K562 (cell line): ENCODE results near the gene PNMA3. TPM values are rescaled to one million over a fixed set of nuclear protein-coding genes. Genes with fewer than 3 reads are reported as not detected.

ENCODE experiments used
- ASH1L ChIP-seq: fragments of 450-650 bp; IDR thresholded peaks from 2 replicates; pipeline ENCODE4 v1.6.1; 2018; ENCODE audit warnings: borderline replicate concordance, mild to moderate bottlenecking, low read depth; ENCODE audit not compliant: partially characterized antibody
- CREB1 ChIP-seq, 2 experiments: sonication (generic) in 1 of 2; formaldehyde crosslinking in 1 of 2; IDR thresholded peaks; 2 replicates each; pipeline versions ENCODE4 v1.6.1 to v1.8.0; 2012 to 2022; ENCODE audit warnings: inconsistent platforms in 1 of 2, mild to moderate bottlenecking in 1 of 2, missing genetic modification reagents in 1 of 2, moderate library complexity in 1 of 2
- FUS ChIP-seq: fragments of 200-400 bp; formaldehyde crosslinking; optimal IDR thresholded peaks from 2 replicates; pipeline ENCODE3; 2017; ENCODE audit warnings: low read depth, low read length
- KLF13 ChIP-seq: fragments of 450-650 bp; IDR thresholded peaks from 2 replicates; pipeline ENCODE4 v1.6.1; 2016; ENCODE audit warnings: missing genetic modification characterization, low read depth, mild to moderate bottlenecking, missing compliant biosample characterization, moderate library complexity, borderline replicate concordance
- TAF1 ChIP-seq: IDR thresholded peaks from 2 replicates; pipeline ENCODE4 v1.6.1; 2011; ENCODE audit warnings: mild to moderate bottlenecking, low read length, moderate library complexity; ENCODE audit not compliant: insufficient read depth, control insufficient read depth, severe bottlenecking; ENCODE audit errors: extremely low read depth
- ZNF717 ChIP-seq: fragments of 250-450 bp; sonication (Bioruptor Pico); IDR thresholded peaks from 2 replicates; pipeline ENCODE4 v1.5.0; 2021
- polyA plus RNA-seq, 8 experiments: library from polyadenylated mRNA; depleted of rRNA in 4 of 8; stranded (reverse) in 5 of 8; unstranded in 3 of 8; fragments of >200 nt; fragmentation: Nextera tagmentation in 2 of 8; fragmentation: Illumina TruSeq in 1 of 8; extraction: Ambion mirVana in 2 of 8; extraction: Trizol in 1 of 8; gene quantifications; 2 replicates each; pipeline versions ENCODE4 v1.2.1 to v1.2.3, GENCODE V29; 2011 to 2014; ENCODE audit warnings: inconsistent platforms in 1 of 8, missing spikeins in 1 of 8
- total RNA-seq, 7 experiments: library from RNA; depleted of rRNA in 6 of 7; stranded (reverse); fragments of >200 nt in 6 of 7; fragmentation: Illumina TruSeq in 2 of 7; extraction: Trizol in 2 of 7; gene quantifications; 2 replicates each; pipeline versions ENCODE4 v1.2.1 to v1.2.3, GENCODE V29; 2011 to 2021; ENCODE audit warnings: low replicate concordance in 1 of 7
- TF ChIP-seq, protein P1 (sequence below): sonication (generic); formaldehyde crosslinking; IDR thresholded peaks from 2 replicates; pipeline ENCODE4 v1.8.1; 2023; ENCODE audit warnings: missing genetic modification reagents, mild to moderate bottlenecking, borderline replicate concordance

The PNMA3 gene
- total and polyA plus RNA-seq, 9 of the 15 experiments (the other 6 are each of a cell fraction or from before 2014, with no cell fraction given), result 0.01 to 1.5 (median 0.95) TPM; not detected in 1

DNA sequence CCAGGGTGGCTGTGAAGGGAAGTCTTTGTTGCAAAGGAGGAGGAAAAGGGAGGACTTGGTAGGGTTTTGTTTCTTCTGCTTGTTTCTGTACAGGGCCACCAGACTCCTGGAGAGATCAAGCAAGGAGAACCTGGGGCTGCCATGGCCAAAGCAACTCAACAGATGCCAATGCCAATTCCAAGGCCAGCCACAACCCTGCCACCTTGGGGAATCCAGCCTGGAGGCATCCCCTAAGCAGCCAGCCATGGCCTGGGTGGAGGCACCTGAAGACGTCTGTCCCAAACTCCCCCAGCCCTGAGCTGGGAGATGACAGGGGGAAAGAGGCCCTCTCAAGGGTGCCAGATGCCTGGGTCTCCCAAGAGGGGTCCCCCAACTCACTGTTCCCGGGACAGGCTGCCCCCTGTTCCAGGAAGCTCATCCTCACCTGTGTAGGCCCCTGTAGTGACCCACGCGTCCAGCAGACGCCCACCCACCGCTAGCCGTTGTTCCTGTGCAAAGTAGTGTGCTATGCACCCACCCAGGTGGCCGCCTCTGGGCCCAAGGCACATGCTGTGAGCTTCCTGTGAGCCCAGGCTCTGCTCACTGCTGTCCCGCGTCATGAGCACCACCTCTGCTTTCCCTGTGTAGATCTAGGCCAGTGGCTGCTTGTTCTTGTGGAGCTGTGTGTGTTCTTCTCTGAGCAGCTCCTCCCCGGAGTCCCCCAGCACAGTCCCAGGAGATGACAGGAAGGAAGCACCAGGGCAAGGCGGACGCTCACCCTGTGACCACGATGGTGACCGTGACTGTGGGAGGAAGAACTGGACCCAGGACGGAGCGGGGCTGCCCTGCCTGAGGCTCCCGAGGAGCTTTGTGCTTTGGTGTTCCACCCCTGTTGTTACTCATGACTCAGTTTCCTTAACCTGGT lies 3.2 kb downstream of the PNMA3 start (continued):
- TF ChIP-seq, protein P1, sequence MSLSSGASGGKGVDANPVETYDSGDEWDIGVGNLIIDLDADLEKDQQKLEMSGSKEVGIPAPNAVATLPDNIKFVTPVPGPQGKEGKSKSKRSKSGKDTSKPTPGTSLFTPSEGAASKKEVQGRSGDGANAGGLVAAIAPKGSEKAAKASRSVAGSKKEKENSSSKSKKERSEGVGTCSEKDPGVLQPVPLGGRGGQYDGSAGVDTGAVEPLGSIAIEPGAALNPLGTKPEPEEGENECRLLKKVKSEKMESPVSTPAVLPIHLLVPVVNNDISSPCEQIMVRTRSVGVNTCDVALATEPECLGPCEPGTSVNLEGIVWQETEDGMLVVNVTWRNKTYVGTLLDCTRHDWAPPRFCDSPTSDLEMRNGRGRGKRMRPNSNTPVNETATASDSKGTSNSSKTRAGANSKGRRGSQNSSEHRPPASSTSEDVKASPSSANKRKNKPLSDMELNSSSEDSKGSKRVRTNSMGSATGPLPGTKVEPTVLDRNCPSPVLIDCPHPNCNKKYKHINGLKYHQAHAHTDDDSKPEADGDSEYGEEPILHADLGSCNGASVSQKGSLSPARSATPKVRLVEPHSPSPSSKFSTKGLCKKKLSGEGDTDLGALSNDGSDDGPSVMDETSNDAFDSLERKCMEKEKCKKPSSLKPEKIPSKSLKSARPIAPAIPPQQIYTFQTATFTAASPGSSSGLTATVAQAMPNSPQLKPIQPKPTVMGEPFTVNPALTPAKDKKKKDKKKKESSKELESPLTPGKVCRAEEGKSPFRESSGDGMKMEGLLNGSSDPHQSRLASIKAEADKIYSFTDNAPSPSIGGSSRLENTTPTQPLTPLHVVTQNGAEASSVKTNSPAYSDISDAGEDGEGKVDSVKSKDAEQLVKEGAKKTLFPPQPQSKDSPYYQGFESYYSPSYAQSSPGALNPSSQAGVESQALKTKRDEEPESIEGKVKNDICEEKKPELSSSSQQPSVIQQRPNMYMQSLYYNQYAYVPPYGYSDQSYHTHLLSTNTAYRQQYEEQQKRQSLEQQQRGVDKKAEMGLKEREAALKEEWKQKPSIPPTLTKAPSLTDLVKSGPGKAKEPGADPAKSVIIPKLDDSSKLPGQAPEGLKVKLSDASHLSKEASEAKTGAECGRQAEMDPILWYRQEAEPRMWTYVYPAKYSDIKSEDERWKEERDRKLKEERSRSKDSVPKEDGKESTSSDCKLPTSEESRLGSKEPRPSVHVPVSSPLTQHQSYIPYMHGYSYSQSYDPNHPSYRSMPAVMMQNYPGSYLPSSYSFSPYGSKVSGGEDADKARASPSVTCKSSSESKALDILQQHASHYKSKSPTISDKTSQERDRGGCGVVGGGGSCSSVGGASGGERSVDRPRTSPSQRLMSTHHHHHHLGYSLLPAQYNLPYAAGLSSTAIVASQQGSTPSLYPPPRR (CRISPR knock-in tag), result no peak
- no peak for TF ChIP-seq ZNF717 (CRISPR knock-in tag)
- no peak for TF ChIP-seq KLF13 (tag)
- TF ChIP-seq CREB1 (IDR thresholded peaks at IDR 0.05), result no peak
- no peak for TF ChIP-seq CREB1 (CRISPR knock-in tag; IDR thresholded peaks at IDR 0.05)
- no peak for TF ChIP-seq FUS
- TF ChIP-seq ASH1L, result no peak
- no peak for TF ChIP-seq TAF1
